GM12864 (cell line): ENCODE measurements around the gene NOD1.
"Not testable (repeated sequence)": the region's sequence is repeated elsewhere in the genome, so short reads cannot be mapped to it uniquely, and the experiment has no call there.

Source experiments
- DNase-seq: peaks from one replicate; pipeline ENCODE4 v3.0.0-alpha.2; 2011; ENCODE audit warnings: low read depth
- H3K4me3 ChIP-seq: 2 replicates; pipeline ENCODE4 v1.5.1; 2011; ENCODE audit warnings: mild to moderate bottlenecking, low read depth, low read length, control low read depth
- TF ChIP-seq, protein P1 (sequence below): IDR thresholded peaks from 2 replicates; pipeline ENCODE4 v1.5.1; 2011; ENCODE audit warnings: low read depth, mild to moderate bottlenecking, moderate library complexity, low read length, control low read depth, inconsistent platforms; ENCODE audit errors: missing control alignments

NOD1 gene

DNA sequence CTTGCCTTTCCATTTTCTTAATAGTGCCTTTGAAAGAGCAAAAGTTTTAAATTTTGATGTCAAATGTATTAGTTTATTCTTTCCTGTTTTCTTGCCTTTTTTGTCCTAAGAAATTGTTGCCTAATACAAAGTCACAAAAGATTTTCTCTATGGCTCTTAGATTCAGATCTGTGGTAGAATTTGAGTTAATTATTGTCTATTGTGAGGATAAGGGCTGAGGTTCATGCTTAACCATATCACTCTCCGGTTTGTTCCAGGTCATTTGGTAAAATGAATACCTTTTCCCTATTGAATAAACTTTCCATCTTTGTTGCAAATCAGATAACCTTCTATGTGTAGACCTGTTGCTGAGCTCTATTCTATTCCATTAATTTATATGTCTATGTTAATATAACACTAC lies 96.0 kb downstream of the NOD1 start:
- no peak overlapping the region for H3K4me3 ChIP-seq
- TF ChIP-seq, protein P1, sequence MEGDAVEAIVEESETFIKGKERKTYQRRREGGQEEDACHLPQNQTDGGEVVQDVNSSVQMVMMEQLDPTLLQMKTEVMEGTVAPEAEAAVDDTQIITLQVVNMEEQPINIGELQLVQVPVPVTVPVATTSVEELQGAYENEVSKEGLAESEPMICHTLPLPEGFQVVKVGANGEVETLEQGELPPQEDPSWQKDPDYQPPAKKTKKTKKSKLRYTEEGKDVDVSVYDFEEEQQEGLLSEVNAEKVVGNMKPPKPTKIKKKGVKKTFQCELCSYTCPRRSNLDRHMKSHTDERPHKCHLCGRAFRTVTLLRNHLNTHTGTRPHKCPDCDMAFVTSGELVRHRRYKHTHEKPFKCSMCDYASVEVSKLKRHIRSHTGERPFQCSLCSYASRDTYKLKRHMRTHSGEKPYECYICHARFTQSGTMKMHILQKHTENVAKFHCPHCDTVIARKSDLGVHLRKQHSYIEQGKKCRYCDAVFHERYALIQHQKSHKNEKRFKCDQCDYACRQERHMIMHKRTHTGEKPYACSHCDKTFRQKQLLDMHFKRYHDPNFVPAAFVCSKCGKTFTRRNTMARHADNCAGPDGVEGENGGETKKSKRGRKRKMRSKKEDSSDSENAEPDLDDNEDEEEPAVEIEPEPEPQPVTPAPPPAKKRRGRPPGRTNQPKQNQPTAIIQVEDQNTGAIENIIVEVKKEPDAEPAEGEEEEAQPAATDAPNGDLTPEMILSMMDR = no peak
- no peak for DNase-seq

DNA sequence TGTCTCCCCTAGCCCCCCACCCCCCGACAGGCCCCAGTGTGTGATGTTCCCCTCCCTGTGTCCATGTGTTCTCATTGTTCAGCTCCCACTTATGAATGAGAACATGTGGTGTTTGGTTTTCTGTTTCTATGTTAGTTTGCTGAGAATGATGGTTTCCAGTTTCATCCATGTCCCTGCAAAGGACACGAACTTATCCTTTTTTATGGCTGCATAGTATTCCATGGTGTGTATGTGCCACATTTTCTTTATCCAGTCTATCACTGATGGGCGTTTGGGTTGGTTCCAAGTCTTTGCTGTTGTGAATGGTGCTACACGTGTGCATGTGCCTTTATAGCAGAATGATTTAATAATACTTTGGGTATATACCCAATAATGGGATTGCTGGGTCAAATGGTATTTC lies 97.8 kb downstream of the NOD1 start:
- H3K4me3 ChIP-seq, DNase-seq: not testable (repeated sequence)

GRCh38 chr7:30380294-30380693 lies 98.3 kb downstream of the NOD1 start:
- TF ChIP-seq, protein P1 = no peak
- DNase-seq = no peak
- H3K4me3 ChIP-seq = no peak overlapping the region

DNA sequence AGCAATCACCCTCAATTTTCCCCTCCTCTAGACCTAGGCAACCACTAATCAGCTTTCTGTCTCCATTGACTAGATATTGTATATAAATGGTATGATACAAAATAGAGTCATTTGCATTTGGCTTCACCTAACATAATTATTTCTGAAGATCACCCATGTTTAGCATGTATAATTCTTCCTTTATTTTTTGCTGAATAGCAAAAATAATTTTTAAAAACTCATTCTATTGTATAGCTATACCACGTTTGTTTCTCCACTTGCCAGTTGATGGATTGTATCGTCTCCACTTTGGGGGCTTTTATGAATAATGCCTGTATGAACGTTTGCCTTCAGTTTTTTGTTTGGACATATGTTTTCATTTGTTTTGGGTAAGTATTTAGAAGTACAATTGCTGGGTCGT lies 98.8 kb downstream of the NOD1 start:
- no peak overlapping the region for H3K4me3 ChIP-seq
- TF ChIP-seq, protein P1 = no peak
- DNase-seq = no peak

DNA sequence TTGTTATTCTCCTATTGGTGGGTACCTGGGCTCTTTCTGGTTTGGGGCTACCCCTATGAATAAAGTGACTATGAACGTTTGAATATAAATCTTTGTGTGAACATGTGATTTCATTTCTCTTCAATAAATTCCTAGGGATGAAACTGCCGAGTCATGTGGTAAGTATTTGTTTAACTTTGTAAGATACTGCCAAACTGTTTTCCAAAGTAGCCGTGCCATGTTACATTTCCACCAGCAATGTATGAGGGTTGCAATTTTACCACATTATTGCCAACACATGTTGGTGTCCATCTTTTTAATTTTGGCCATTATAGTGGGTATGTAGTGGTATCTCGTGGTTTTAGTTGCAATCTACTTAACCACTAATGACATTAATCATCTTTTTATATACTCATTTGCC lies 99.5 kb downstream of the NOD1 start:
- DNase-seq = no peak
- TF ChIP-seq, protein P1 = no peak
- H3K4me3 ChIP-seq = no peak overlapping the region

GRCh38 chr7:30378275-30378674 lies 100.3 kb downstream of the NOD1 start:
- TF ChIP-seq, protein P1 = no peak
- no peak for DNase-seq
- no peak overlapping the region for H3K4me3 ChIP-seq
